Breast epithelium (tissue), 3 donors: ENCODE results near the gene CD300A.

ENCODE experiments used
- POLR2A ChIP-seq: fragments of 450-650 bp; IDR thresholded peaks from one replicate; pipeline ENCODE4 v1.6.1; 2016; ENCODE audit warnings: antibody characterized with exemption, mild to moderate bottlenecking, moderate library complexity
- TF ChIP-seq, protein P1 (sequence below), 3 donors: fragments of 450-650 bp; IDR thresholded peaks; one replicate each; pipeline ENCODE4 v1.5.1; 2016 to 2017; ENCODE audit warnings: antibody characterized with exemption in 3 of 3, mild to moderate bottlenecking in 3 of 3, moderate library complexity in 3 of 3

DNA sequence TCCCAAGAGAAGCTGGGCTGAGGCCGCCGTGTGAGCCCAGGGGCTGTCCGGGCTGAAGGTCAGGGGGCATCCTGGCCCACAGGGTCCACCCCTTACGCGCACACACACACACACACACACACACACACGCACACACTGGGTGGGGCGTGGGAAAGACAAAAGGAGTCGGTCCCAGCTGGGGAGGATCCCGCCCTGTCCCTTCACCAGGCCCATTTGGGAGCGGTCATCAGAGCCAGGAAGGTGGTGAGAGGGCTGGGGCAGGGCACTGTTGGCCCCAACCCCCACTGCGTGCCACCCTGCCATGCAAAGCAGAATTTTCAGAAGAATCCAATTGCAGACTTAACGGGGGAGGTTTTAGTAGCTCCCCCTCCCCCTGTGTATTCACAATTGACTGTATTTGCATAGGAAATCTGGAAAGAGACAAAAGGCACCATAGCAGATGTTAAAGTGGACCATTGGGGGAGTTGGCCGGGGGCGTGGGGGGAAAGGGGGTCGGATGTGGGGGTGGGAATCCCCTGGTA is 11.3 kb upstream of the CD300A start:
- TF ChIP-seq, protein P1, sequence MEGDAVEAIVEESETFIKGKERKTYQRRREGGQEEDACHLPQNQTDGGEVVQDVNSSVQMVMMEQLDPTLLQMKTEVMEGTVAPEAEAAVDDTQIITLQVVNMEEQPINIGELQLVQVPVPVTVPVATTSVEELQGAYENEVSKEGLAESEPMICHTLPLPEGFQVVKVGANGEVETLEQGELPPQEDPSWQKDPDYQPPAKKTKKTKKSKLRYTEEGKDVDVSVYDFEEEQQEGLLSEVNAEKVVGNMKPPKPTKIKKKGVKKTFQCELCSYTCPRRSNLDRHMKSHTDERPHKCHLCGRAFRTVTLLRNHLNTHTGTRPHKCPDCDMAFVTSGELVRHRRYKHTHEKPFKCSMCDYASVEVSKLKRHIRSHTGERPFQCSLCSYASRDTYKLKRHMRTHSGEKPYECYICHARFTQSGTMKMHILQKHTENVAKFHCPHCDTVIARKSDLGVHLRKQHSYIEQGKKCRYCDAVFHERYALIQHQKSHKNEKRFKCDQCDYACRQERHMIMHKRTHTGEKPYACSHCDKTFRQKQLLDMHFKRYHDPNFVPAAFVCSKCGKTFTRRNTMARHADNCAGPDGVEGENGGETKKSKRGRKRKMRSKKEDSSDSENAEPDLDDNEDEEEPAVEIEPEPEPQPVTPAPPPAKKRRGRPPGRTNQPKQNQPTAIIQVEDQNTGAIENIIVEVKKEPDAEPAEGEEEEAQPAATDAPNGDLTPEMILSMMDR (IDR thresholded peaks at IDR 0.05) = no peak
- TF ChIP-seq POLR2A = no peak
